ENCODE measurements around the gene TPST2.

TPST2 gene

GRCh38 chr22:26579331-26579886, 10.5 kb downstream of the TPST2 start:
- DNase-seq (ENCODE audit: low spot score): no peak

- no peak for DNase-seq (ENCODE audit: low spot score)
Observed at GRCh38 chr22:26577081-26577480, 12.9 kb downstream of the TPST2 start.

- DNase-seq (ENCODE audit: low spot score): no peak
Observed at GRCh38 chr22:26576026-26576680, 13.8 kb downstream of the TPST2 start.

GRCh38 chr22:26574001-26574723, 15.8 kb downstream of the TPST2 start:
- DNase-seq (ENCODE audit: low spot score): no peak

- no peak for DNase-seq (ENCODE audit: low spot score)
Observed at GRCh38 chr22:26573026-26573662, 16.8 kb downstream of the TPST2 start.

GRCh38 chr22:26570864-26571525, 18.9 kb downstream of the TPST2 start:
- DNase-seq (ENCODE audit: low spot score): no peak

- no peak for DNase-seq (ENCODE audit: low spot score)
Observed at GRCh38 chr22:26570115-26570514, 19.8 kb downstream of the TPST2 start.

GRCh38 chr22:26568207-26568706, 21.7 kb downstream of the TPST2 start:
- no peak for DNase-seq (ENCODE audit: low spot score)

GRCh38 chr22:26567610-26568009, 22.3 kb downstream of the TPST2 start:
- no peak for DNase-seq (ENCODE audit: low spot score)

- DNase-seq (ENCODE audit: low spot score): no peak
Observed at GRCh38 chr22:26566994-26567393, 22.9 kb downstream of the TPST2 start.

GRCh38 chr22:26565889-26566288, 24.0 kb downstream of the TPST2 start:
- no peak for DNase-seq (ENCODE audit: low spot score)

GRCh38 chr22:26565181-26565580, 24.8 kb downstream of the TPST2 start:
- DNase-seq (ENCODE audit: low spot score): no peak

- no peak for DNase-seq (ENCODE audit: low spot score)
Observed at GRCh38 chr22:26564672-26565071, 25.3 kb downstream of the TPST2 start.

- no peak for DNase-seq (ENCODE audit: low spot score)
Observed at GRCh38 chr22:26564181-26564580, 25.8 kb downstream of the TPST2 start.

- no peak for DNase-seq (ENCODE audit: low spot score)
Observed at GRCh38 chr22:26563022-26563421, 26.9 kb downstream of the TPST2 start.

GRCh38 chr22:26561756-26562417, 28.0 kb downstream of the TPST2 start:
- DNase-seq (ENCODE audit: low spot score): no peak

- DNase-seq (ENCODE audit: low spot score): no peak
Observed at GRCh38 chr22:26559961-26560575, 29.9 kb downstream of the TPST2 start.

- no peak for DNase-seq (ENCODE audit: low spot score)
Observed at GRCh38 chr22:26558248-26558895, 31.6 kb downstream of the TPST2 start.

- DNase-seq (ENCODE audit: low spot score): no peak
Observed at GRCh38 chr22:26556904-26557303, 33.0 kb downstream of the TPST2 start.

GRCh38 chr22:26555478-26555877, 34.5 kb downstream of the TPST2 start:
- no peak for DNase-seq (ENCODE audit: low spot score)

GRCh38 chr22:26554956-26555355, 35.0 kb downstream of the TPST2 start:
- DNase-seq (ENCODE audit: low spot score): no peak
